Mammary epithelial cell (primary cell): ENCODE results near the gene ZNG1A.

Experiments
- EZH2 ChIP-seq: IDR thresholded peaks from 2 replicates; pipeline ENCODE4 v1.6.1; 2012; ENCODE audit warnings: low read length, inconsistent platforms, borderline replicate concordance
- TF ChIP-seq, protein P1 (sequence below), 2 donors: IDR thresholded peaks in 1 of 2; conservative IDR thresholded peaks in 1 of 2; 2 replicates each; pipeline ENCODE4 v1.5.1; 2011 to 2012; ENCODE audit warnings: inconsistent platforms in 2 of 2, low read length in 2 of 2, mild to moderate bottlenecking in 2 of 2, control low read depth in 1 of 2, low read depth in 1 of 2; ENCODE audit not compliant: insufficient read depth in 1 of 2; ENCODE audit errors: extremely low read depth in 1 of 2

DNA sequence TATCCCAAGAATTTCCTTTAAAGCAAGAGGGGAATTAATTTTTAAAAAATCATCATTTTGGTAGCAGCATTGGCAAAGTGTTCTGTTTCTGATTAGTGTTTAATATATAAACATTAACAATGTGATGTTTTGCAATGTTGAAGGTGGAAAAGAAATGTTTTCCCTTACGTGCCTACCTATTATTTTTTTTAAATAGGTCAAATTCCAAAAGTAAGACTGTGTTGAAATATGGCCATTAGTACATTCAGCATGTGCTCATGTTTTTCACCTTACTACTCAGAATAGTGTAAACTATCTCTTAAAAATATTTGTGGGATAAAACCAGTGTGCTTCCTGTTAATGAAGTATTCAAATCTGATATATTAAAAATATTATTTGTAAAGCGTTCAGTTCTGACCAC lies 39.1 kb upstream of the ZNG1A start:
- TF ChIP-seq, protein P1, sequence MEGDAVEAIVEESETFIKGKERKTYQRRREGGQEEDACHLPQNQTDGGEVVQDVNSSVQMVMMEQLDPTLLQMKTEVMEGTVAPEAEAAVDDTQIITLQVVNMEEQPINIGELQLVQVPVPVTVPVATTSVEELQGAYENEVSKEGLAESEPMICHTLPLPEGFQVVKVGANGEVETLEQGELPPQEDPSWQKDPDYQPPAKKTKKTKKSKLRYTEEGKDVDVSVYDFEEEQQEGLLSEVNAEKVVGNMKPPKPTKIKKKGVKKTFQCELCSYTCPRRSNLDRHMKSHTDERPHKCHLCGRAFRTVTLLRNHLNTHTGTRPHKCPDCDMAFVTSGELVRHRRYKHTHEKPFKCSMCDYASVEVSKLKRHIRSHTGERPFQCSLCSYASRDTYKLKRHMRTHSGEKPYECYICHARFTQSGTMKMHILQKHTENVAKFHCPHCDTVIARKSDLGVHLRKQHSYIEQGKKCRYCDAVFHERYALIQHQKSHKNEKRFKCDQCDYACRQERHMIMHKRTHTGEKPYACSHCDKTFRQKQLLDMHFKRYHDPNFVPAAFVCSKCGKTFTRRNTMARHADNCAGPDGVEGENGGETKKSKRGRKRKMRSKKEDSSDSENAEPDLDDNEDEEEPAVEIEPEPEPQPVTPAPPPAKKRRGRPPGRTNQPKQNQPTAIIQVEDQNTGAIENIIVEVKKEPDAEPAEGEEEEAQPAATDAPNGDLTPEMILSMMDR (conservative IDR thresholded peaks at IDR 0.05 in 1 of 2, IDR thresholded peaks at IDR 0.05 in 1 of 2; ENCODE audit: extremely low read depth in 1 of 2, insufficient read depth in 1 of 2, low read depth in 1 of 2, low read length in 2 of 2), result no peak
- TF ChIP-seq EZH2, result no peak
